B cell (primary cell): ENCODE results near the gene PREX1. TPM values are rescaled to one million over a fixed set of nuclear protein-coding genes. Genes with fewer than 3 reads are reported as not detected.

ENCODE experiments used
- ATAC-seq: fragments of 200-7000 bp; cut with Tn5 transposase; one replicate; pipeline ENCODE4 v1.10.0; 2021; ENCODE audit warnings: low read depth, mild to moderate bottlenecking, moderate number of reproducible peaks, moderate library complexity
- CTCF ChIA-PET: fragments of 350-600 bp; sonication (Branson Sonifier 250); formaldehyde crosslinking; loops from one replicate; lab custom pipeline; 2021; ENCODE audit warnings: antibody characterized with exemption, inconsistent platforms; lab: Charles Lee
- POLR2A ChIA-PET: fragments of 350-600 bp; sonication (Branson Sonifier 250); formaldehyde crosslinking; loops from one replicate; lab custom pipeline; 2021; ENCODE audit warnings: antibody characterized with exemption; lab: Charles Lee
- DNase-seq: peaks from one replicate; pipeline ENCODE4 v3.0.0; 2013
- H2AFZ ChIP-seq: 2 replicates; pipeline ENCODE4 v1.6.1; 2012; ENCODE audit warnings: mild to moderate bottlenecking, low read depth, low read length; ENCODE audit not compliant: insufficient read depth, poor library complexity, severe bottlenecking
- H3K27ac ChIP-seq, 2 donors: 1 replicate in 1 of 2; 2 replicates in 1 of 2; pipeline ENCODE4 v1.5.1; 2012 to 2013; ENCODE audit warnings: low read length in 2 of 2, mild to moderate bottlenecking in 2 of 2, moderate library complexity in 1 of 2
- H3K27me3 ChIP-seq, 4 experiments: fragments of 200-600 bp in 1 of 4; sonication (generic) in 1 of 4; replicated peaks in 1 of 4; 1 replicate in 2 of 4; 2 replicates in 2 of 4; pipeline versions ENCODE4 v1.6.1 to v1.7.0; 2013 to 2016; ENCODE audit warnings: low read length in 3 of 4, mild to moderate bottlenecking in 2 of 4, mixed read lengths in 1 of 4, moderate library complexity in 1 of 4; ENCODE audit not compliant: insufficient read depth in 4 of 4, control insufficient read depth in 3 of 4; ENCODE audit errors: control extremely low read depth in 1 of 4
- H3K36me3 ChIP-seq, 2 experiments: replicated peaks in 1 of 2; 1 replicate in 1 of 2; 2 replicates in 1 of 2; pipeline versions ENCODE4 v1.6.1 to v1.7.1; 2013; ENCODE audit warnings: low read length in 1 of 2; ENCODE audit not compliant: insufficient read depth in 2 of 2, control insufficient read depth in 1 of 2; ENCODE audit errors: control extremely low read depth in 1 of 2, extremely low read depth in 1 of 2
- H3K4me1 ChIP-seq, 2 donors: fragments of 200-600 bp in 1 of 2; sonication (generic) in 1 of 2; 1 replicate in 1 of 2; 2 replicates in 1 of 2; pipeline versions ENCODE4 v1.5.1 to v1.6.1; 2013 to 2017; ENCODE audit warnings: low read length in 2 of 2; ENCODE audit not compliant: control insufficient read depth in 2 of 2, insufficient read depth in 2 of 2
- H3K4me2 ChIP-seq: replicated peaks from 2 replicates; pipeline ENCODE3; 2012; ENCODE audit warnings: mild to moderate bottlenecking, low read depth, low read length; ENCODE audit not compliant: poor library complexity, severe bottlenecking
- H3K4me3 ChIP-seq, 5 experiments: fragments of 200-600 bp in 1 of 5; sonication (generic) in 1 of 5; 1 replicate in 3 of 5; 2 replicates in 2 of 5; pipeline versions ENCODE4 v1.5.1 to v1.7.0; 2011 to 2016; ENCODE audit warnings: low read length in 4 of 5, mild to moderate bottlenecking in 4 of 5, low read depth in 2 of 5, control low read depth in 1 of 5, moderate library complexity in 1 of 5; ENCODE audit not compliant: insufficient read depth in 1 of 5; ENCODE audit errors: control extremely low read depth in 1 of 5, extremely low read depth in 1 of 5
- H3K79me2 ChIP-seq: fragments of 200-600 bp; sonication (generic); one replicate; pipeline ENCODE4 v1.6.0; 2016; ENCODE audit warnings: low read length; ENCODE audit not compliant: control insufficient read depth, insufficient read depth
- H3K9ac ChIP-seq: fragments of 200-600 bp; sonication (generic); 2 replicates; pipeline ENCODE4 v1.6.1; 2017; ENCODE audit warnings: mild to moderate bottlenecking, low read length, moderate library complexity
- H3K9me3 ChIP-seq, 3 donors: one replicate each; pipeline versions ENCODE4 v1.6.1 to v1.7.1; 2013; ENCODE audit warnings: low read length in 2 of 3; ENCODE audit not compliant: control insufficient read depth in 2 of 3, insufficient read depth in 1 of 3; ENCODE audit errors: control extremely low read depth in 1 of 3
- H4K20me1 ChIP-seq: 2 replicates; pipeline ENCODE4 v1.6.0; 2012; ENCODE audit warnings: mild to moderate bottlenecking, low read length; ENCODE audit not compliant: insufficient read depth, control insufficient read depth, poor library complexity, severe bottlenecking
- H3K27ac Mint-ChIP-seq: one replicate; pipeline ENCODE4 v1.8.0; 2021; ENCODE audit warnings: mixed read lengths
- H3K27me3 Mint-ChIP-seq: one replicate; pipeline ENCODE4 v1.8.0; 2021; ENCODE audit warnings: mixed read lengths
- H3K4me1 Mint-ChIP-seq: one replicate; pipeline ENCODE4 v1.8.0; 2021; ENCODE audit warnings: mixed read lengths
- H3K4me3 Mint-ChIP-seq: one replicate; pipeline ENCODE4 v1.8.0; 2021; ENCODE audit warnings: mixed read lengths
- H3K9me3 Mint-ChIP-seq: one replicate; pipeline ENCODE4 v1.8.0; 2022; ENCODE audit warnings: mixed read lengths; ENCODE audit not compliant: insufficient read depth
- CTCF ChIP-seq: fragments of 200-600 bp; IDR thresholded peaks from one replicate; pipeline ENCODE4 v1.8.0; 2022; ENCODE audit warnings: antibody characterized with exemption, mild to moderate bottlenecking
- EZH2 ChIP-seq: IDR thresholded peaks from 2 replicates; pipeline ENCODE4 v1.6.1; 2012; ENCODE audit warnings: borderline replicate concordance, low read depth, mild to moderate bottlenecking, moderate library complexity, low read length; ENCODE audit not compliant: insufficient read depth, poor library complexity, severe bottlenecking
- WGBS: methylation state at CpG from one replicate; pipeline ENCODE4 v1.1.5; 2013; ENCODE audit warnings: missing lambda C conversion rate; ENCODE audit not compliant: insufficient coverage; 5-methylcytosine and 5-hydroxymethylcytosine counted together
- intact Hi-C: fragments of 100-400 bp; cut with micrococcal nuclease; formaldehyde crosslinking; loops from one replicate; pipeline ENCODE4 v1.10.0; 2022
- polyA plus RNA-seq: library from polyadenylated mRNA; depleted of rRNA; stranded (reverse); fragments of >200 nt; gene quantifications from 2 replicates; pipeline ENCODE4 v1.2.3, GENCODE V29; 2012
- total RNA-seq, 2 donors: library from RNA; stranded (reverse); fragments of 120-200 nt in 1 of 2; gene quantifications; 1 replicate in 1 of 2; 2 replicates in 1 of 2; pipeline versions ENCODE4 v1.2.3 to v1.2.4, GENCODE V29; 2013 to 2022

The PREX1 gene
- total and polyA plus RNA-seq, 2 donors (not counting 1 experiment from before 2014, with no cell fraction given) = 79.1 to 99.4 TPM

- 99% methylated on average over 5 of the region's 5 CpGs for WGBS
- no peak for TF ChIP-seq EZH2
- no peak for TF ChIP-seq CTCF
- H3K4me1 Mint-ChIP-seq = peaks cover 74% of the 10 kb centered on the region
- no peaks in the 10 kb centered on the region for H3K27me3 ChIP-seq
- H3K9ac ChIP-seq = no peak overlapping the region
- no peak overlapping the region for H3K4me3 Mint-ChIP-seq
- H3K9me3 Mint-ChIP-seq = no peaks in the 10 kb centered on the region
- H4K20me1 ChIP-seq = peaks cover 100% of the 10 kb centered on the region
- H3K27me3 Mint-ChIP-seq = no peaks in the 10 kb centered on the region
- H3K9me3 ChIP-seq = peaks cover 0 to 28% (median 10%) of the 10 kb centered on the region in 3 donors
- H3K4me2 ChIP-seq = no peak overlapping the region
- intact Hi-C loops = no loop called here
- H3K4me1 ChIP-seq = peaks cover 16 to 58% of the 10 kb centered on the region in 2 donors
- ATAC-seq (no peak), DNase-seq (no peak)
- peaks cover 100% of the 10 kb centered on the region for H3K79me2 ChIP-seq
- peaks cover 0 to 34% of the 10 kb centered on the region in 2 experiments for H3K36me3 ChIP-seq
- POLR2A ChIA-PET = interaction anchor here (1.0 kb wide), 1 partner anchor 17 kb away, joined by 4 read pairs; no protein-coding TSS in a partner anchor
- peak overlapping the region; percentile 20 for H3K27ac Mint-ChIP-seq
- no peak overlapping the region for H3K27ac ChIP-seq
- no peak overlapping the region for H2AFZ ChIP-seq
- no peak overlapping the region for H3K4me3 ChIP-seq
- CTCF ChIA-PET = interaction anchor here (1.0 kb wide), 1 partner anchor 99 kb away, joined by 4 read pairs; no protein-coding TSS in a partner anchor
These were observed 22.1 kb downstream of the PREX1 start for GRCh38 chr20:48805716-48806115.

GRCh38 chr20:48805286-48805685 is 22.5 kb downstream of the PREX1 start:
- Mint-ChIP-seq H3K4me3 (no peak overlapping the region), H3K27me3 (no peaks in the 10 kb centered on the region), H3K9me3 (no peaks in the 10 kb centered on the region), H3K27ac (peak overlapping the region; percentile 63), H3K4me1 (peaks cover 79% of the 10 kb centered on the region)
- Histone ChIP-seq H3K4me2 (no peak overlapping the region), H3K79me2 (peaks cover 100% of the 10 kb centered on the region), H3K4me3 (no peak overlapping the region), H3K9ac (no peak overlapping the region), H3K9me3 (peaks cover 0 to 28% (median 10%) of the 10 kb centered on the region in 3 donors), H3K27ac (no peak overlapping the region), H3K27me3 (no peaks in the 10 kb centered on the region), H2AFZ (no peak overlapping the region), H4K20me1 (peaks cover 100% of the 10 kb centered on the region), H3K4me1 (peaks cover 16 to 63% of the 10 kb centered on the region in 2 donors), H3K36me3 (peaks cover 0 to 34% of the 10 kb centered on the region in 2 experiments)
- intact Hi-C loops = no loop called here
- DNase-seq = no peak
- no peak for TF ChIP-seq CTCF
- TF ChIP-seq EZH2 = no peak
- WGBS = 85% methylated on average over 8 of the region's 8 CpGs
- no peak for ATAC-seq
- ChIA-PET CTCF (interaction anchor here (1.0 to 1.7 kb wide), 2 partner anchors 16 to 100 kb away, joined by 3 to 4 read pairs; no protein-coding TSS in a partner anchor), POLR2A (interaction anchor here (1.0 kb wide), 1 partner anchor 16 kb away, joined by 4 read pairs; no protein-coding TSS in a partner anchor)
